ENCODE measurements around the gene ANKS6. TPM values are rescaled to one million over a fixed set of nuclear protein-coding genes. Genes with fewer than 3 reads are reported as not detected.

Gene ANKS6
- total RNA-seq, 1 experiment from 2014 or later, result 21.1 TPM

DNA sequence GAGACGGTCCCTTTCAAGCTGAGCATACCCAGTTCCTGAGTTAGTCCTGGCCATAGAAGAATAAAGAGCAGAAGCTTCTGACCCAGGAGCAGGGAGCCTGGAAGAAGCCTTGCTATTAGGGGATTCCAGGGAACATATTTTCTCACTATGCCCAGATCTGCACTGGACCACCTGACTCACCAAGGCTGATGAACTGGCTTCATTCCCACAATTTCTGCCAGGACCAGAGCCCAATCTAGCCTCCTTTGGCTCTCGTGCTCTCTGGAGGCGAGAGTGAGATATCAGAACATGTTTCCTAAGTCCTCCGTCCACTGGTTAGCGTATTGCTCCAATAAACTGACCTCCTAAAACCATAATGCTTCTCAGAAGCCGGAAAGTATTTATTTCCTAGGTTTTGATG is 97.5 kb downstream of the ANKS6 start:
- intact Hi-C loops (cut with micrococcal nuclease; ENCODE audit: unreplicated experiment), result no loop called here
- no peaks in the 10 kb centered on the region for H3K4me1 ChIP-seq
- H3K36me3 ChIP-seq (ENCODE audit: control insufficient read depth, insufficient read depth, low read length), result no peaks in the 10 kb centered on the region
- Mint-ChIP-seq H3K9me3 (ENCODE audit: unreplicated experiment) (no peaks in the 10 kb centered on the region), H3K27me3 (ENCODE audit: insufficient read depth, unreplicated experiment) (peaks cover 7% of the 10 kb centered on the region), H3K4me3 (ENCODE audit: unreplicated experiment) (no peak overlapping the region), H3K36me3 (ENCODE audit: insufficient read depth, unreplicated experiment) (no peaks in the 10 kb centered on the region), H3K4me1 (ENCODE audit: low read depth, unreplicated experiment) (no peaks in the 10 kb centered on the region), H3K27ac (ENCODE audit: unreplicated experiment) (no peak overlapping the region)
- no peaks in the 10 kb centered on the region for H3K9me3 ChIP-seq
- ChIA-PET POLR2A (no interaction called here), CTCF (no interaction called here)
- TF ChIP-seq, protein P1, sequence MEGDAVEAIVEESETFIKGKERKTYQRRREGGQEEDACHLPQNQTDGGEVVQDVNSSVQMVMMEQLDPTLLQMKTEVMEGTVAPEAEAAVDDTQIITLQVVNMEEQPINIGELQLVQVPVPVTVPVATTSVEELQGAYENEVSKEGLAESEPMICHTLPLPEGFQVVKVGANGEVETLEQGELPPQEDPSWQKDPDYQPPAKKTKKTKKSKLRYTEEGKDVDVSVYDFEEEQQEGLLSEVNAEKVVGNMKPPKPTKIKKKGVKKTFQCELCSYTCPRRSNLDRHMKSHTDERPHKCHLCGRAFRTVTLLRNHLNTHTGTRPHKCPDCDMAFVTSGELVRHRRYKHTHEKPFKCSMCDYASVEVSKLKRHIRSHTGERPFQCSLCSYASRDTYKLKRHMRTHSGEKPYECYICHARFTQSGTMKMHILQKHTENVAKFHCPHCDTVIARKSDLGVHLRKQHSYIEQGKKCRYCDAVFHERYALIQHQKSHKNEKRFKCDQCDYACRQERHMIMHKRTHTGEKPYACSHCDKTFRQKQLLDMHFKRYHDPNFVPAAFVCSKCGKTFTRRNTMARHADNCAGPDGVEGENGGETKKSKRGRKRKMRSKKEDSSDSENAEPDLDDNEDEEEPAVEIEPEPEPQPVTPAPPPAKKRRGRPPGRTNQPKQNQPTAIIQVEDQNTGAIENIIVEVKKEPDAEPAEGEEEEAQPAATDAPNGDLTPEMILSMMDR (IDR thresholded peaks at IDR 0.05; ENCODE audit: insufficient read depth in 1 of 2, low read depth in 1 of 2, low read length in 1 of 2, severe bottlenecking in 1 of 2, unreplicated experiment in 1 of 2), result no peak
- no peak for DNase-seq
- H3K27me3 ChIP-seq (replicated peaks; ENCODE audit: control insufficient read depth, insufficient read depth, low read length), result no peaks in the 10 kb centered on the region
- BruUV-seq (replicated peaks), result no TSS peak
- H3K4me3 ChIP-seq (ENCODE audit: low read depth, low read length), result no peak overlapping the region

DNA sequence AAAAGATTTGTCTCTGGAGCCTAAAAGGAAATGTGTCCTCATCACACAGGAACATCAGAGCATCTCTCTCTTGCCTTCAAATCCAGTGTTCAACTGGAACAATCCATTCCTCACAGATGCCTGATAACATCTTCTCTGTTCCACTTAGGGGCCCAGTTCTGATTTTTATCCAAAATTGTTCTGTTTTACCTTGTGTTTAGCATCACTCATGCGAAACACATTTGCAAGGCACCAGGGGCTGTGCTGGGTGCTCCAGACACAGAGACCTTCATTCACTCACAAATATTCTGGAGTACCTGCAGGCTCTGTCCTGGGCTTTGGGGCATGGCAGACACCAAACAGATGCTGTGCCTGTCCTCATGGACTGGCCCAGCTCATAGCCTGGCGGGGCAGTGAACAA is 101.4 kb downstream of the ANKS6 start:
- ChIA-PET POLR2A (no interaction called here), CTCF (no interaction called here)
- H3K36me3 Mint-ChIP-seq (ENCODE audit: insufficient read depth, unreplicated experiment), result no peaks in the 10 kb centered on the region
- H3K27ac Mint-ChIP-seq (ENCODE audit: unreplicated experiment), result no peak overlapping the region
- Histone ChIP-seq H3K27me3 (replicated peaks; ENCODE audit: control insufficient read depth, insufficient read depth, low read length) (no peaks in the 10 kb centered on the region), H3K4me1 (no peaks in the 10 kb centered on the region), H3K9me3 (no peaks in the 10 kb centered on the region), H3K4me3 (ENCODE audit: low read depth, low read length) (no peak overlapping the region), H3K36me3 (ENCODE audit: control insufficient read depth, insufficient read depth, low read length) (no peaks in the 10 kb centered on the region)
- H3K27me3 Mint-ChIP-seq (ENCODE audit: insufficient read depth, unreplicated experiment), result peaks cover 7% of the 10 kb centered on the region
- TF ChIP-seq, protein P1 (IDR thresholded peaks at IDR 0.05; ENCODE audit: insufficient read depth in 1 of 2, low read depth in 1 of 2, low read length in 1 of 2, severe bottlenecking in 1 of 2, unreplicated experiment in 1 of 2), result no peak
- H3K4me3 Mint-ChIP-seq (ENCODE audit: unreplicated experiment), result no peak overlapping the region
- no peaks in the 10 kb centered on the region for H3K4me1 Mint-ChIP-seq (ENCODE audit: low read depth, unreplicated experiment)
- no TSS peak for BruUV-seq (replicated peaks)
- DNase-seq, result no peak
- H3K9me3 Mint-ChIP-seq (ENCODE audit: unreplicated experiment), result no peaks in the 10 kb centered on the region
- intact Hi-C loops (cut with micrococcal nuclease; ENCODE audit: unreplicated experiment), result no loop called here

DNA sequence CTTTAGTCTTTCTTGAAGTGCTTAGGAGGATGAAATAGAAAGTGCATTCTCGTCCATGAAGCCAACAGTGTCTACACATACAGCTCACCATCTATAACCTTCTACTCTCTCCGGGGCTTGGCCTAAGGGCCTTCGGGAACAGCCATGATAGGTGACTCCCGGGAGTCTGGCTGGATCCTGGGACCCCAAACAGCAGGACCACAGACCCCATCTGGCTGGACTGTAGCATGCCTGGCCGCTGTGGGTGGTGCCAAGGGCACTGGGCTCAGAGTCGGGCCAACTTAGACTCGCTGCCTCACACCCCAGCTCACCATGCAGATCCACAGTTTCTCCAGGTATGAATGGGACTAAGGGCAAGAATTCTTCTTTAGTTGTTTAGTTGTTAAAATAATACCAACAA is 104.0 kb downstream of the ANKS6 start:
- CTCF ChIA-PET, result no interaction called here
- no peak for DNase-seq
- no peaks in the 10 kb centered on the region for H3K9me3 ChIP-seq
- no peaks in the 10 kb centered on the region for H3K27me3 ChIP-seq (replicated peaks; ENCODE audit: control insufficient read depth, insufficient read depth, low read length)
- H3K4me3 Mint-ChIP-seq (ENCODE audit: unreplicated experiment), result no peak overlapping the region
- intact Hi-C loops (cut with micrococcal nuclease; ENCODE audit: unreplicated experiment), result no loop called here
- peaks cover 7% of the 10 kb centered on the region for H3K27me3 Mint-ChIP-seq (ENCODE audit: insufficient read depth, unreplicated experiment)
- H3K27ac Mint-ChIP-seq (ENCODE audit: unreplicated experiment), result no peak overlapping the region
- no peak overlapping the region for H3K4me3 ChIP-seq (ENCODE audit: low read depth, low read length)
- H3K36me3 Mint-ChIP-seq (ENCODE audit: insufficient read depth, unreplicated experiment), result no peaks in the 10 kb centered on the region
- no TSS peak for BruUV-seq (replicated peaks)
- H3K36me3 ChIP-seq (ENCODE audit: control insufficient read depth, insufficient read depth, low read length), result no peaks in the 10 kb centered on the region
- no peaks in the 10 kb centered on the region for H3K9me3 Mint-ChIP-seq (ENCODE audit: unreplicated experiment)
- peaks cover 7% of the 10 kb centered on the region for H3K4me1 ChIP-seq
- TF ChIP-seq, protein P1 (IDR thresholded peaks at IDR 0.05; ENCODE audit: insufficient read depth in 1 of 2, low read depth in 1 of 2, low read length in 1 of 2, severe bottlenecking in 1 of 2, unreplicated experiment in 1 of 2), result no peak
- POLR2A ChIA-PET, result no interaction called here
- peaks cover 6% of the 10 kb centered on the region for H3K4me1 Mint-ChIP-seq (ENCODE audit: low read depth, unreplicated experiment)

Data from Caco-2 (cell line).